Natural killer cell treated with Interleukin-12 subunit alpha and Interleukin-12 subunit beta and Interleukin-15 and Interleukin-18, amount 100 ng/mL, for 72 hours (primary cell): Measurements from ENCODE around the gene PSPC1. TPM values are rescaled to one million over a fixed set of nuclear protein-coding genes. Genes with fewer than 3 reads are reported as not detected.

Source experiments
- ATAC-seq, 2 donors: fragments of 150-1000 bp; cut with Tn5 transposase in 1 of 2; sonication (Bioruptor Pico), chemical (Tn5 transposase) in 1 of 2; 2 replicates each; pipeline ENCODE4 v1.10.0; 2021
- DNase-seq: peaks from one replicate; pipeline ENCODE4 v3.0.0; 2022; ENCODE audit warnings: low spot score
- H3K27ac Mint-ChIP-seq, 2 donors: 1 replicate in 1 of 2; 2 replicates in 1 of 2; pipeline ENCODE4 v1.8.0; 2022; ENCODE audit warnings: mixed read lengths in 2 of 2, mild to moderate bottlenecking in 1 of 2, moderate library complexity in 1 of 2
- H3K27me3 Mint-ChIP-seq, 2 donors: 1 replicate in 1 of 2; 2 replicates in 1 of 2; pipeline ENCODE4 v1.8.0; 2022; ENCODE audit warnings: mixed read lengths in 2 of 2
- H3K36me3 Mint-ChIP-seq: one replicate; pipeline ENCODE4 v1.8.0; 2022; ENCODE audit warnings: mixed read lengths
- H3K4me1 Mint-ChIP-seq, 2 donors: 1 replicate in 1 of 2; 2 replicates in 1 of 2; pipeline ENCODE4 v1.8.0; 2022; ENCODE audit warnings: low read depth in 2 of 2, mixed read lengths in 2 of 2, mild to moderate bottlenecking in 1 of 2
- H3K4me3 Mint-ChIP-seq: one replicate; pipeline ENCODE4 v1.8.0; 2022; ENCODE audit warnings: mixed read lengths
- H3K9me3 Mint-ChIP-seq: 2 replicates; pipeline ENCODE4 v1.8.0; 2022; ENCODE audit warnings: mixed read lengths
- total RNA-seq, 2 donors: library from RNA; stranded (reverse); gene quantifications; one replicate each; pipeline ENCODE4 v1.2.3, GENCODE V29; 2022

The PSPC1 gene
- total RNA-seq, 2 donors from 2014 or later = 84.5 to 128 TPM

DNA sequence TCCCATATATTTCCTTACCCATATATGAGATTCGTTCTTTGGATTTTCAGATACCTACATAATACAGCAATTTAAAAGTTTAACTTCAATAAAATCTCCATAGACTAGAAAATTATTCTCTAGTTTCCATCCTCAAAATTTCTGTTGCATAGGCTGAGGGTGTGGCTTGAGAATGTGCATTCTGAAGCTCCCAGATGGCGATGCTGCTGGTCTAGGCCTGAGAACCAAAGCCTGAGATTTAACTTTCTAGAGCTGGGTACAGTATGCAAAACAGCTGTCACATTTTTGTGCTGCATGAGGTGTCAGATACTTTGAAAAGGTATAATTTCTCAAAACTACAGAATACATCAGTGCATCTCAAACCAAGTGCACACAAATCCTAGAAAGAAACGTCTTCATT, 106.6 kb downstream of the PSPC1 start:
- Mint-ChIP-seq H3K9me3 (no peaks in the 10 kb centered on the region), H3K27ac (peak overlapping the region in 1 of 2 donors; percentile 26), H3K36me3 (peaks cover 27% of the 10 kb centered on the region), H3K4me1 (peaks cover 0 to 13% of the 10 kb centered on the region in 2 donors), H3K27me3 (no peaks in the 10 kb centered on the region), H3K4me3 (no peak overlapping the region)
- no peak for ATAC-seq
- no peak for DNase-seq

DNA sequence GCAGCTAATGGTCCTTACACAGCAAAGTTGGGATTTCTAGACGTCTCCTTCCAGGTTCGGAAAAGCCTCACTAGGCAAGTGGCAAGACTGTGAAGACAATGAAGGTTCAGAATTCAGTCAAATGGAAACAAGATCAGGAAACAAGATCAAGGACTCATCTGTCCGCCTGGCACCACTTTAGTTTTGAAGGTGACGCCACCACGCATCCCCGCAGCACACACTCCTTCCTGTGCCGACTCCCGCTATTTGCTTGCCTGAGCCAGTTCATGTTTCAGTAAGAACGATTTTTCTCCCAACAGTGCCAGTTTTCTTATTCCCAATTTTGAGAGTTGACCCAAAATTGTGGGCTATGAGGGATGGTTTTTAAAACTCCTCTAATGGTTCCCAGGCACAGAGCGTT, 107.8 kb downstream of the PSPC1 start:
- Mint-ChIP-seq H3K27me3 (no peaks in the 10 kb centered on the region), H3K4me3 (no peak overlapping the region), H3K4me1 (peaks cover 0 to 13% of the 10 kb centered on the region in 2 donors), H3K9me3 (no peaks in the 10 kb centered on the region), H3K27ac (peak overlapping the region; percentile 23 to 41), H3K36me3 (peaks cover 29% of the 10 kb centered on the region)
- DNase-seq (no peak), ATAC-seq (no peak)

DNA sequence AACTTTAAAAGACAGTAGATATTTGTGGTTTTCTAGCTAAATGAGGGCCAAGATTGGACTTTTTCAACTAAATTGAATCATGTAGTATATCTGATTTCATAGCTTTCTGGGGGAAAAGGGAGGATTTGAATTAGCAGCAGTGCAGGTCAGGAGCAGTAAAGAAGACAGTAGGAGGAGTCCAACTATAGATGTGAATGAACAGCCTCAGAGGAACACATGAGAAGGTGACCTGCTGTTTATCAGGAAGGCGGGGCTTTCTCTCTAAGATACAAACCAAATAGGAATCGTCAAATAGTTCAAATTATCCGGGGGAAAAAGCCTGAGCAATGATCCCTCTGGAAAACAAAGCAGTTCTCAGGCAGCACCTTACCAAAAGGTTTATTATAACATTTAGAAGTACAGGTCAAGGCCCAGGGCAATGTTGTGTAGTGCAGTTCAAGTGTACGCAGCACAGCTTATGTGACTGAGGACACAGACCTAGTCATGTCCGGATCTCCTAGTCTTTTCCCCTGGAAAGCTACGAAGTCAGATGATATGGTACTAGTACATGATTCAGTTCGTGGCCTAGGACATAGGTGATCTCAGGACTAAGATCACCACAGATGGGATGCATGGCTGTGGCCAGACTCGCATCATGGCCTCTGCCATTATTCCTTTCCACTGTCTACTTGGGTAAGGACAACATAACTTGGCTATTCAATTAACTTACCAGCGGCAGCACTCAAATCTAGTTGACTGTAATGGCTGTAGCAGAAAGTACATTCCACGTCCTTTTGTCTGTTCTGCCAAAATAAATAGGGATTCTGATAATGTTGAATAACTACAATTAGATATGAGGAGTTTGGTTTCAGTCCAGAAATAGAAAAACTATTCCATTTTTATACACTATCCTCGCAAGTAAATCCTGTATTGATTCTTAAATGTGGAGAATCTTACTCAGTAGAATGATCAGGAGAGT, 109.0 kb downstream of the PSPC1 start:
- DNase-seq (no peak), ATAC-seq (no peak)
- Mint-ChIP-seq H3K27ac (peak overlapping the region; percentile 23 to 54), H3K27me3 (no peaks in the 10 kb centered on the region), H3K9me3 (no peaks in the 10 kb centered on the region), H3K4me3 (no peak overlapping the region), H3K36me3 (peaks cover 31% of the 10 kb centered on the region), H3K4me1 (peaks cover 0 to 13% of the 10 kb centered on the region in 2 donors)

- ATAC-seq (no peak), DNase-seq (no peak)
- Mint-ChIP-seq H3K36me3 (peaks cover 34% of the 10 kb centered on the region), H3K9me3 (no peaks in the 10 kb centered on the region), H3K4me3 (no peak overlapping the region), H3K27me3 (no peaks in the 10 kb centered on the region), H3K4me1 (peaks cover 0 to 13% of the 10 kb centered on the region in 2 donors), H3K27ac (peak overlapping the region; percentile 5 to 54)
Measured at GRCh38 chr13:19672990-19673389, 109.8 kb downstream of the PSPC1 start.

- Mint-ChIP-seq H3K4me1 (peaks cover 0 to 7% of the 10 kb centered on the region in 2 donors), H3K27ac (no peak overlapping the region), H3K4me3 (no peak overlapping the region), H3K27me3 (no peaks in the 10 kb centered on the region), H3K9me3 (no peaks in the 10 kb centered on the region), H3K36me3 (peaks cover 27% of the 10 kb centered on the region)
- ATAC-seq = no peak
- no peak for DNase-seq
Measured at GRCh38 chr13:19670147-19670546, 112.6 kb downstream of the PSPC1 start.

DNA sequence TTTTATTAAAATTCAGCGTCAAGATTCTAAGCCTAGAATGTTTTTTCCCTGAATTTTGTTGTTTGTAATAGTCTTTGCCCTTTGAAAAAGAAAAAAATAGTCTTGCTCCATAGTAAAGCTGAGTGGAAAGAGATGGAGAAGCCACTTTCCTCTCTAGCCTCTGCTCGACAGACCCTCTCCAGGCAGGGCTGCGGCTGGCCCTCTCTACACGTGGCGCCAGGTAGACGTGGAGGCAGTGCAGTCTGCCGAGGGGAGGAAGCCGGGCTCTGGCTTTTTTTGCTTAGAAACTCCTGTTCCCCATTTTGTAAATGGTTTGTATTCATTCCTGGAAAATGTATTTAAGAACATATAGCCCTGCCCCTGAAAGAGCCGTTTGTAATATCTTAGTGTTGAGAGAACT, 114.0 kb downstream of the PSPC1 start:
- peaks cover 23% of the 10 kb centered on the region for H3K36me3 Mint-ChIP-seq
- H3K9me3 Mint-ChIP-seq = no peaks in the 10 kb centered on the region
- DNase-seq (no peak), ATAC-seq (no peak)
- H3K27ac Mint-ChIP-seq = no peak overlapping the region
- H3K27me3 Mint-ChIP-seq = no peaks in the 10 kb centered on the region
- peaks cover 9 to 14% of the 10 kb centered on the region in 2 donors for H3K4me1 Mint-ChIP-seq
- no peak overlapping the region for H3K4me3 Mint-ChIP-seq

DNA sequence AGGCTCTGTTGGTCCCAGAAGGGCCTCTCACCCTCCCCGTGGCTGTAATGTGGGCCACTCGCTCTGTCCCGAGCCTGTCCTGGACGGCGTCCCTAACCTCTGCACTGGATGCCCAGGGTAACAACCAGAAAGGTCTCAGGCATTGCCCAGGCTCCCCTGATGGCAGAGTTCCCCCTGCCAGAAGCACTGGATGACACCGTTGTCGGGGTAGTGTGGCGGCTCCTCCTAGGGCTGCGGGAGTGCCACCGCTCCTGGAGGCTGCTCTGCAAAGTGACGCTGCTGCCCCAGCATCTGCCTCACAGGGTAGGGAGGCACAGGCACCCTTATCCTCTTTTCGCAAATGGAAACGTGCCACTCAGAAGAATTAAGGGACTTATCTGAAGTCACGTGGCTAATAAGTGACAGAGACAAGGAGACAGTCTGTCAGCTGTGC, 117.3 kb downstream of the PSPC1 start:
- DNase-seq = no peak
- no peak overlapping the region for H3K4me3 Mint-ChIP-seq
- H3K4me1 Mint-ChIP-seq = peaks cover 9 to 10% of the 10 kb centered on the region in 2 donors
- peaks cover 15% of the 10 kb centered on the region for H3K36me3 Mint-ChIP-seq
- H3K27me3 Mint-ChIP-seq = no peaks in the 10 kb centered on the region
- no peaks in the 10 kb centered on the region for H3K9me3 Mint-ChIP-seq
- peak overlapping the region; percentile 0 to 34 for H3K27ac Mint-ChIP-seq
- peak; percentile 15 to 46 for ATAC-seq

DNA sequence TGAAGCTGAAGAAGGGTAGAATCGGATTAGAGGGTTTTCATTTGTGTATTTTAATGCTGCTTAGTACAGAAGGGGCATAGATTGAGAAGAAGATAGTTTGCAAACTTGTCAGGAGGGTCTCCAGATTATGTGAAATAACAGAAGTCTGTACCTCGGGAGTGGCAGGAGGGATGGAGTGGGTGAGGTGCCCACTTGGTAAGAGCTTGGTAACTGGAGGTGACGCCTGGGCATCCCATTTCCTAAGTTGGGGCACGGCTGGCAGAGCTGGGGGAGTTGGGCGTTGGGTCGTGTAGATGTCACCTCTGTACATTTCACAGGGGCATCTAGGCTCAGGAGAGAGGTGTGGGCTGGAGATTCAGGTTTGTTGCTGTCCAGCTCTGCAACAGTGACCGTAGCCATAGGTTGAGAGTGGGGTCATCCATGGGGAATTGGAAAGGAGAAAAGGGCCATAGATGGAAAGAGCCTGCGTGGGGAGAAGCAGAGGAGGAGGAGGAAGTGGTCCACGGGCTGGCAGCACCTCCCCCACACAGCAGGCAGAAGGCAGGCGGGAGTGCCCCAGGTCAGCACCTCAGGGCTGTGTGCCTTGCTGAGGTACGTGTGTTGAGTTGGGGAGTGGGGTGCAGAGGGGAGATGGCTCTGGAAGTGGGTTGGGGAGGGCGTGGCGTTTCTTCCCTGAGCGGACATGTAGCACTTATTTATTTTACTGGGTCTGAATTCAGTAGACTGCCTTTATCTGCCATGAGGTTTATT, 118.1 kb downstream of the PSPC1 start:
- Mint-ChIP-seq H3K36me3 (peaks cover 17% of the 10 kb centered on the region), H3K27ac (peak overlapping the region; percentile 0 to 34)
- no peak for ATAC-seq

DNA sequence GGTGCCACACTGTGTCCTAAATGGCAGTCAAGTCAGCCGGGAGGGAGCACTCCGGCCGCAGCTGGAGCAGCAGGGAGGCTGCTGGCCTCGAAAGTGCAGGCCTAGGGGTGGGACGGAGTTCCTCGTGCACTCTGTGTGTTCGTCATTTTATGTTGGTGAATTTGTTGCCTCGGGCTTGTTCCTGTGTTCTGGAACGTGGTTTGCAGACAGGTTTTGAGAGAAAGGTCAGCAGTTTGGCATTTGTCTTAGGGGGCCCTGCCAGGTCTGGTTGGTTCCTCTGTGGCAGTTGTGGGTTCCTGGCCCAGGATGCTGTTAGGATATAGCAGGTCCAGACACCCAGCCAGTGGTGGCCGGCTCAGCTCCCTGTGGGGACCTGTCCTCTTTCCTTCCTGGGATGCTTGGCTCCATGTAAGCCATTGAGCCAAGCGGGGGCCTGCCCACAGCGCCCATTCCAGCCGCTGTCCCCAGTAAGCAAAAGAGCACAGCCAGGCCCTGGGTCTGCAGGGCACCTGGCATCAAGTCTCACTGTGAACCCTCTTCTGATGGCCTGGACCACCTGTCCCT, 119.2 kb downstream of the PSPC1 start:
- H3K36me3 Mint-ChIP-seq = peaks cover 18% of the 10 kb centered on the region

More for the DNA sequence above, 118.1 kb downstream of the PSPC1 start:
- no peak overlapping the region for H3K4me3 Mint-ChIP-seq
- no peak for DNase-seq
- H3K27me3 Mint-ChIP-seq = no peaks in the 10 kb centered on the region
- H3K9me3 Mint-ChIP-seq = no peaks in the 10 kb centered on the region
- peaks cover 9 to 10% of the 10 kb centered on the region in 2 donors for H3K4me1 Mint-ChIP-seq

GRCh38 chr13:19661561-19661960, 121.2 kb downstream of the PSPC1 start:
- H3K27ac Mint-ChIP-seq = no peak overlapping the region
- no peak for ATAC-seq
- no peaks in the 10 kb centered on the region for H3K9me3 Mint-ChIP-seq
- no peak for DNase-seq
- H3K4me1 Mint-ChIP-seq = peaks cover 9 to 18% of the 10 kb centered on the region in 2 donors
- peaks cover 17% of the 10 kb centered on the region for H3K36me3 Mint-ChIP-seq
- H3K27me3 Mint-ChIP-seq = no peaks in the 10 kb centered on the region
- H3K4me3 Mint-ChIP-seq = no peak overlapping the region

More for the DNA sequence above, 119.2 kb downstream of the PSPC1 start:
- Mint-ChIP-seq H3K4me3 (no peak overlapping the region), H3K27ac (no peak overlapping the region), H3K27me3 (no peaks in the 10 kb centered on the region), H3K4me1 (peaks cover 9 to 14% of the 10 kb centered on the region in 2 donors), H3K9me3 (no peaks in the 10 kb centered on the region)
- no peak for DNase-seq
- peak in 1 of 2 donors; percentile 8 for ATAC-seq

GRCh38 chr13:19661126-19661525, 121.6 kb downstream of the PSPC1 start:
- Mint-ChIP-seq H3K4me3 (no peak overlapping the region), H3K36me3 (peaks cover 17% of the 10 kb centered on the region), H3K27me3 (no peaks in the 10 kb centered on the region), H3K27ac (no peak overlapping the region), H3K4me1 (peaks cover 9 to 18% of the 10 kb centered on the region in 2 donors), H3K9me3 (no peaks in the 10 kb centered on the region)
- no peak for DNase-seq
- no peak for ATAC-seq

DNA sequence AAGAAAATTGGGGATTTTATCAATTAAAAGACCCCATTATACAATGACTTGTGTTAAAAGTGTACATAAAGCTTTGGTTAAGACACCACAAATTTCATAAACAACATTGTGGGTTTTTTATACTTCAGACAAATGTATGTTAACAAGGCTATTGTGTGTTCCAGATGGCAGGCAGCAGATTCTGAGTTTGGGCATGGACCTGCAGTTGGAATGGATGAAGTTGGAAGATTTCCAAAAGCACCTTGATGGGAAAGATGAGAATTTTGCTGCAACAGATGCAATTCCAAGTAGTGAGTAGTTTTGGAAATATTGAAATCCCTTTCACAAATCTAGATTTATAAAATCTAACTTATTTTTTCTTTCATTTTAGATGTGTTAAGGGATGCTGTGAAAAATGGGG, 123.9 kb downstream of the PSPC1 start:
- Mint-ChIP-seq H3K9me3 (no peaks in the 10 kb centered on the region), H3K27ac (no peak overlapping the region), H3K36me3 (peaks cover 12% of the 10 kb centered on the region), H3K27me3 (no peaks in the 10 kb centered on the region), H3K4me3 (no peak overlapping the region), H3K4me1 (peaks cover 0 to 13% of the 10 kb centered on the region in 2 donors)
- no peak for ATAC-seq
- DNase-seq = no peak

DNA sequence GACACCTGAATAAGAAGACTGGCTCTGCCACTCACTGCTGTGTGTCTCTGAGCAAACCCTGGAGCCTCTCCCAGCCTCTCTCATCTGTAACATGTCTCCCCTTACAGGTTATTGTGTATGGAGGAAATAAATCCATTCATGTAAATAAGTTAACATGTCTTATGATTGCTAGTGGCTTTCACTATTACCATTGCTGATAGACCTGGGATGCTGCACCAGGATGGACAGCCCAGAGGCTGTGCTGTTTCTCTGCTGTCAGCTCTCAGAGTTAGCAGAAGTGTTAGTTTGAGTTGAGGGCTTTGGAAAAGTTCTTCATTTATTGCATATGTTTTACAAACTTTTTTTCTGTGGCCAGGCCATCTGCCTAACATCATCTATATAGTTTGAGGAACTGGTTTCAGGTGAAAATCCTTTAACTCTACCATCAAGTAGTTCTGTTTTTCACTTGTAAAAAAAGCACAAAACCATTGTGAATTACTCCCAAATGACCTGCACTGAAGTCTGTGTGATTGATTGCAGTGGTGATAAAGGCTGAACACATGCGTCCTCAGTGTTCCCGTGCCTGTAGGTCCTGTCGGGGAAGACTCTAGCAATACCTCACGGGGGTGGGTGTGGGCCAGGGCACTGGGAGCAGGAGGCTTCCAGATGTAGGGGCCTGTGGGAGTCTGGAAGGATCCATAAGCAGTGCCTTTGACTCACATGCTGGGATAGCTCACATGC, 124.7 kb downstream of the PSPC1 start:
- Mint-ChIP-seq H3K27ac (no peak overlapping the region), H3K4me1 (peaks cover 3 to 13% of the 10 kb centered on the region in 2 donors), H3K4me3 (no peak overlapping the region), H3K9me3 (no peaks in the 10 kb centered on the region), H3K36me3 (peaks cover 18% of the 10 kb centered on the region), H3K27me3 (no peaks in the 10 kb centered on the region)
- DNase-seq (no peak), ATAC-seq (no peak)
